Non-pigmented ciliary epithelial cell (primary cell): Measurements from ENCODE around the gene PTGR3.
"Not testable (repeated sequence)": the region's sequence is repeated elsewhere in the genome, so short reads cannot be mapped to it uniquely, and the experiment has no call there.

ENCODE experiments used
- DNase-seq: peaks from one replicate; pipeline ENCODE4 v3.0.0-alpha.2; 2010; ENCODE audit warnings: low read depth

Gene PTGR3

DNA sequence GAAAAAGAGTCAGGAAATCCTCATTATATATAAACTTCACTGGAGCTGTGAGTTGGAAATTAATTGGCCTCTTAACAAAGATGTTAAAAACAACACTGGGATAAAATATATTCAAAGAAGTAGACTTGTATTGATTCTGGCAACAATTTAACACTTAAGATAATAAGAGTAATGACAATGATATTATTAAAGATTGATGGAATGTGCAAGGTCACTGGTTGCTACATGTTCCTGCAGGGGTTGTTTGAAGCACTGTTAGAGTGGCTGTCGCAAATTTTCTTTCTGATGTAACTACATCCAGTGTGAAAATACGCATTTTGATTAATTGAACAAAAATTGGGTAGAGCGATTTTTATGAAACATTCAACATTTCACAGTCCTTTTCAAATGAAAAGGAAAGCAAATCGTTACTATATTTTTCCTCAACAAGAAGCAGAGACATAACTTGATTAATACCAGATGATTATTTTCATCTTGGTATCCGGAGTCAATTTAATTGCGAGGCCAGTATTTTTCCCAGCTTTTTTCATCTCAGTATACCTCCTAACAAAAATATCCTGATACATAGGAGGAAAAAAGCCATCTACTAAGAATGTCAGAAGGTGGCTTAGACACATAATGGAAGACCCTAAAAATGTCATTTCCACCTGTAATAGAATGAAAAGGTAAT, 6.1 kb downstream of the PTGR3 start:
- no peak for DNase-seq

DNA sequence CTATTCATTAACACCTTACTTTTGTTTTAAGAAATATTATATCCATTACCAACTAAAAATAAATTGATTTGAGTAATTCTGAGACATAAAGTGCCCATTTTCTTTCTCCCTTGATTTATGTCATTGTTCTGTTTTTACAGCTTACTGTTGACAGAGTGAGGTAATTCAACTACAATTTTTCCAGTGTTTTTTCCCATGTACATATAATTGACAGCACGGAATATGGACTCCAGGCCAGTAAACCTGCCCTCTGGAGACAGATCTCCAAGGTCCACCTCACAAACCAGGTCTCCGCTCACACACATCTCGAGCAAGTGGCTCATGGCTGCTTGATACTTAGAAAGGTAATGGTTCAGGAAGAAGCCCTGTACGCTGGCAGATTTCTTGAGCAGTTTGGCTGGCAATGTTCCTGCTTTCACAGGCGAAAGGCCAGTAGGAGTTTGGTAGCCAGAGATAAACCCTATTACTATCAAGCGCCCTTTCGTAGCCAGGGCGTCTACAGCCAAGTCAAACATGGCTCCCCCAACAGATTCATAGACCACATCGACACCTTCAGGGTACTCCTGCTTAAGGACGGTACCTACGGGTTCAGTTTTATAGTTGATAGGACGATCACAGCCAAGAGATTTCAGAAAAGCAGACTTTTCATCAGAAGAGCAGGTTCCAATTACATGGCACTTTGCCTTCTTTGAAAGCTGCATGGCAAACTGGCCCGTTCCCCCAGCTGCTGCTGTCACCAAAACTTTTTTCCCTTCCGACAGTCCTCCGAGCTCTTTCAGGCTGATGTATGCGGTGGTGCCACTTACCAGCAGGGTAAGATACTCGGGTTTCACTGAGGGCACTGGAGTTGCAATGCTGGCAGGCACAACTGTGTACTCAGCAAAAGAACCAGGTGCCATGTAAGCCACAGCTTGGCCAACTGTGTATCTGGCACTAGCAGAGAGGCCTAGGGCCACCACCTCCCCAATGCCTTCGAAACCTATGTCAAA, 7.4 kb downstream of the PTGR3 start:
- DNase-seq, result no peak

- no peak for DNase-seq
Measured at GRCh38 chr18:75200605-75201280, 8.2 kb downstream of the PTGR3 start.

- no peak for DNase-seq
Measured at GRCh38 chr18:75200071-75200470, 8.9 kb downstream of the PTGR3 start.

DNA sequence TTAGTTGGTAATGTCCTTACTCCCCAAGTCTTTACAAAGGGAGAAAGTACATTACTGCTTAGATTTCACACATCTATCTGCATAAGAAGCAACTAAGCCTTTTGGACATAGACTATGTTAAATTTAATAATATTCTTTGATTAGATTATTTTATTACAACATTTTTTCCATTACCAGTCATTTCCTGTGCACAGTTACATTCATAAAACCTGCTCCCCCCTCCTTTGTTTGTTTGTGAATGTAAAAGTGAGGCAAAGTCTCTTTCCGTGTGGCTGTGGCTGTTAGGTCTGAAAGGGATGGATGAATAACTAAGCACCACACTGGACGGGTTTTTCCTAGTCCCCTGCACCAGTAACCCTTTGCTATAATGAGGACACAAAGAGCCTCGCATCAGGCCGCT, 9.6 kb downstream of the PTGR3 start:
- no peak for DNase-seq

GRCh38 chr18:75198036-75198435, 10.9 kb downstream of the PTGR3 start:
- no peak for DNase-seq

- no peak for DNase-seq
Measured at GRCh38 chr18:75192899-75193298, 16.0 kb downstream of the PTGR3 start.

DNA sequence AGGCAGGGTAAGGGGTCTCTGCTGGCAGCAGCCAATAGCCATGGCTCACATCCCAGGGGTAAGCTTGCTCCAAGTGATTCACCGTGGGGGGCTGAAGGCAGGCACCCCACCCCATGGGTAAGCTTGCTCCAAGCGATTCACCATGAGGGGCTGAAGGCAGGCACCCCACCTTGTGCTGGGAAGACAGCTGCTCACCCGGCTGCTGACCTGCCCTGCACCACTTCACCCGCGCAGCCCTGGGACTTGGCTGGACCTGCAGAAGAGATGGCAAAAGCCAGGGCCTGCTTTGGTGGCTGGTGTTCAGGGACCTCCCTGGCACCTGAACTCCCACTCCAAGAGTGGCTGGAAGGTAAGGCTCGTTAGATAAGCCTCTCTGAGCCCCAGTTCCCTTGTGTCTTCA, 19.2 kb downstream of the PTGR3 start:
- DNase-seq, result no peak

GRCh38 chr18:75187702-75188101, 21.2 kb downstream of the PTGR3 start:
- DNase-seq, result not testable (repeated sequence)

- DNase-seq, result no peak
Measured at GRCh38 chr18:75185460-75185859, 23.5 kb downstream of the PTGR3 start.

GRCh38 chr18:75183973-75184493, 24.9 kb downstream of the PTGR3 start:
- no peak for DNase-seq

DNA sequence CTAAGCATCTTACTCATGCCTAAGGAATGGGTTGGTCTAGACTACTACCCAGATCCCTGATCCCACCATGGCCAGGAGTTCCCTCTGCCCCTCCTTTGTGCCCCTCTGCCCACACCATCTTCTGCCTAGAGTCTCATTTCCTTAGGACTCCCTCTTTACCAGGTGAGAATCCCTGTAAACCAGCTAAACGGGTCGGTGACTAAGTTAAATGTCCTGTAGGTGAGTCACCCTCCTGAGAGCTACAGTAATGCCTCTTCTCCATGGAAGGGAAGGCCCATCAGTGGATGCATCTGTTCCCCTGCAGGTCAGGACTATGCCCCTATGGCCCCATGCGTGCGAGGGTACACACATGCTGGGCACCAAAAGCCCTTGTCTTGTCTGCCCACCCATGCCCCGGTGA, 25.4 kb downstream of the PTGR3 start:
- DNase-seq, result no peak

DNA sequence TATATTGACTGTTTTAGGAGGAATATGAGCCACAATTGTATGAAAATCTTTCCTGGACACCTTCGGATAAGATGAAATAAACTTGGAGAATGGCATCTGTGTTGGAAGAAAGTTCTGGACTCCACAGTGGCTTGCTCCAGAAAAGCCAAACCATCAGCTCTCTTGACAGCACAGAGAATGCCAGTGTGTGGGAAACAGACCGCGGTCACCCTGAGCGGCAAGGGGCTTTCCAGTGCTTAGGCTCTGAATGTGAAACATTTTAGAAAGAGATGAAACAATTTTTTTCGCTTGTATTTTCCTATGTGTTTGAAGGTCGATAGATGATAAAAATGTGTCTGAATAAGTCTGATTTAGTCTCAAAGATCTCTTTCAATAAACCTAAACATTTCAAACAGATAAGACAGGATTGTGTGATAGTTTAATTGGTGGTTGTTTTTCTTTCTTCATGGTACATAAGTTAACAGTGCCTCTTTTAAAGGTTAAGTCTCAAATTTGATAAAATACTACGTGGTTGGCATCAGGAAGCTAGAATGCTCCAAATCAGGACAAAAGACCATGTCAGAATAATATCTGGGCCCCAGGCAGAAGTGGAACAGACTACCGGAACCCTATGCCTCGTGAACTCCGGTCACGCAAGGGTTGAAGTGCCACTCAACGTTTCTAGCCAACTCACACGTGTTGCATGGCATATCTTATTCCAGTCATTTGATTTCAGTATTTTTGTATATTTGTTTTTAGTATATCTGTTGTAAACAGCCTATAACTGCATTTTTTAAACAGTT, 28.9 kb downstream of the PTGR3 start:
- no peak for DNase-seq

DNA sequence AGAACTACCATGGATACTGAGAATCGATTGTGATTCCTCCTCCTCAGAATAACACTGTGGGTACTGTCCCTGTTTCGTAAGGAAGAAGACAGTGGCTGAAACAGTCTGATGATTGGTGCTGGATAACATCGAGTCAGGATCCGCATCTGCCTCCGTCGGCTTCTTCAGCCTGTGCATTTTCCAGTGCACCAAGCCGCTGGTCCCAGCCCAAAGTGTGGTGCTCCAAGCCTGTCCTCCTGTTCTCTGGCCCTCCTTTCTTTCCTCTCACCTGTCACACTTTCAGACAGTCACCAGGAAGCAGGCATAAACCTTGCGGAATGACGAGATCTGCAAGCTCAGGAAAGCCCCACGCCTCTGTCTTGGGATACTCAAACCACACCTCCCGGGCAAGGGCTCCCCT, 30.6 kb downstream of the PTGR3 start:
- no peak for DNase-seq

GRCh38 chr18:75176849-75177248, 32.1 kb downstream of the PTGR3 start:
- DNase-seq, result no peak

DNA sequence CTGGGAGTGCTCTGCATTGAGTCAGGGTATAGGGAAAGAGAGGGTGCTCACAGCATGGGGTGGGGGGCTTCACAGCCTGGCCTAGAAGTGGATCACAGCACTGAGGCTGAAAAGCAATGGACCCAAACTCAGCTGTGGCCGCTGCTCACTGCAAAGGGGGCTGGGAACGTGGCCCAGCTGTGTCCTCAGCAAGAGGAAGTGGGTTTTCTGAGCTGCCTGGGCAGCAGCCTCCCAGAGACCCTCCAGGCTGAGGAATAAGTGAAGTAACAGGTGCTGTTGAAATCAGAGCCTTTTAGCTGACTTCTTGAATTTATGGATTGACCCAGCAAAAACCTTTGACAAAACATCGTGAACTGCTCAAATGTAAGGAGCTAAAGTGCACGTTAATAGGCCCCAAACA, 35.2 kb downstream of the PTGR3 start:
- no peak for DNase-seq

DNA sequence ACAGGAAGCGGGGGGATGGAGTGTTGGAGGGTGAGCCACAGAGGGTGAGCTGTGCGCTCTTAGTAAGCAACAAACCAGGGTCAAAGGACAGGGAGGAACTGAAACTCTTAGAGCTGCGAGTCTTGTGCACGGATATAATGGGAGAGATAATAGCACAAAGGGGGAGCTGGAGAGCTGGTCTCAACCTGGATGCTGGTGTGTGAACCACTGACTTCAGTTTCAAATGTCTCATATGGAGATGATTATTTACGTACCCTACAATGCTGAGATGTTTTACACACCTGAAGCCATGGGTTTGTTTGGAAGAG, 35.9 kb downstream of the PTGR3 start:
- no peak for DNase-seq

GRCh38 chr18:75172299-75173124, 36.4 kb downstream of the PTGR3 start:
- no peak for DNase-seq

- no peak for DNase-seq
Measured at GRCh38 chr18:75170916-75171315, 38.0 kb downstream of the PTGR3 start.

GRCh38 chr18:75170022-75170789, 38.7 kb downstream of the PTGR3 start:
- no peak for DNase-seq
